A204.1 (cell line): ENCODE data around the gene SLAMF1.
"Not testable (repeated sequence)": the region's sequence is repeated elsewhere in the genome, so short reads cannot be mapped to it uniquely, and the experiment has no call there.

Experiments
- FAIRE-seq: peaks from 2 replicates; lab custom pipeline; 2012; peaks lifted over from hg19 to GRCh38; lab: Jason Lieb, UNC

The SLAMF1 gene, protein sequence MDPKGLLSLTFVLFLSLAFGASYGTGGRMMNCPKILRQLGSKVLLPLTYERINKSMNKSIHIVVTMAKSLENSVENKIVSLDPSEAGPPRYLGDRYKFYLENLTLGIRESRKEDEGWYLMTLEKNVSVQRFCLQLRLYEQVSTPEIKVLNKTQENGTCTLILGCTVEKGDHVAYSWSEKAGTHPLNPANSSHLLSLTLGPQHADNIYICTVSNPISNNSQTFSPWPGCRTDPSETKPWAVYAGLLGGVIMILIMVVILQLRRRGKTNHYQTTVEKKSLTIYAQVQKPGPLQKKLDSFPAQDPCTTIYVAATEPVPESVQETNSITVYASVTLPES

GRCh38 chr1:160646711-160647328 lies at the start of gene SLAMF1:
Gene SLAMF1 (minus strand): TSS chr1:160647044. CDS start chr1:160646945, 99 bp downstream.
- no peak for FAIRE-seq

- FAIRE-seq, result not testable (repeated sequence)
Measured at GRCh38 chr1:160692390-160692789, 45.5 kb upstream of the SLAMF1 start.

DNA sequence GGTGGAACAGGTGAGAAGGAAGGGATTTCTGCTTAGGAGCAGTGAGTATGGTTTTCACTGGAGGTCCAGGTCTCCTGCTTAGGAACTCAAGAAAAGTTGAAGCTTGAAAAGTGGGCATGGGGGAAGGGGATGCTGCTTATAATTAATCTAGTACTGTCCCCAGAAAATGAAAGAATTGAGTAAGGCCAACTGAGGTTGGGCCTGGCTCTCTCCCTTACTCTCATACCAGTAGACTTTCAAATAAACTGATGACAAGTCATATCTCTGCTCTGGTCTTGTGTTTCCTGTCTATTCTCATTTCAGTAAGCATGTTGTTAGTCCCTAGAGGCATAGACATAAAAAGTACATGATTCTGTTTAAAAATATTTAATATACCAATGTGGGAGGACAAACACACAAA lies 38.4 kb upstream of the SLAMF1 start:
- no peak for FAIRE-seq

DNA sequence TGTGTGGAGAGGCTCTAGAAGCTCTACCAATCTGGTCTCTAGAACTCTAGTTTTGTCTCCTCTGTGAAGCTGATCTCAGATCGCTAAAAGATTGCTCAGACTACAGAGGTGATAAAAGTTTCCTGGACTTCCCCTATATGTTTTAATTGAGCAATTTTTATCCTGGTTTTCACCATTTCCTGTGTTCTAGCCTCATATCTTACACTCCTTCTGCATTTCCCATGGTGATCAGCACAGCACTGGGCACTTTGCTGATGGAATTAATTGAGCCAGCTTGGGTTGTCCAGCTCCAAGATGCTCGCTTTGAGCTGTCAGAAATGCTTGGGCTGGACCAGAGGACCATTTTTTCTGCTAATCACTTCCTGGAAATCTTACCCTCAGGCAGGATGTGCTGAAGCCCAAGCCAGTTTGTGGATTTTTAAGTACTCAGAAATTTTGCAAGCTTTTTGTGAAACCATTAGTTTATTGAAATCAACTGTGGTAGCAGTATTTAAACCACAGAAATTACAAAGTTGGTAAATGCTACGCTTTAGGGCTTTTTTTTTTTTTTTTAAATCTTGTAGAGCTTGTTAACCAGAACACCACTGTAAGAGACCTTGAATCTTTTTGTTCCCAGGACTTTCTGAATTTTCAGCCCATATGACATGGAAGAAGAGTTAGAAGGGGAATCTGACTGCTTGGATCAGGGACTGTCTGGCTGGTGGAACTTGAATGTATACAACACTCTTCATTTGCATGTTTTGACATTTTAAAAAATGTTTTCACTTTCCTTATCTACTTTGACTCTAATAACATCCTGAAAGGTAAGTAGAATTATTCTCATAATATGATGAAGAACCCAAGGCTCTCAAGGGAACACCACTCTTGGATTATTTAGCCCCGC lies 36.4 kb upstream of the SLAMF1 start:
- no peak for FAIRE-seq

- FAIRE-seq, result no peak
Measured at GRCh38 chr1:160681891-160682140, 35.0 kb upstream of the SLAMF1 start.

- no peak for FAIRE-seq
Measured at GRCh38 chr1:160681066-160681890, 34.4 kb upstream of the SLAMF1 start.

GRCh38 chr1:160680399-160680798 lies 33.6 kb upstream of the SLAMF1 start:
- FAIRE-seq, result no peak

GRCh38 chr1:160679893-160680292 lies 33.0 kb upstream of the SLAMF1 start:
- FAIRE-seq, result no peak

DNA sequence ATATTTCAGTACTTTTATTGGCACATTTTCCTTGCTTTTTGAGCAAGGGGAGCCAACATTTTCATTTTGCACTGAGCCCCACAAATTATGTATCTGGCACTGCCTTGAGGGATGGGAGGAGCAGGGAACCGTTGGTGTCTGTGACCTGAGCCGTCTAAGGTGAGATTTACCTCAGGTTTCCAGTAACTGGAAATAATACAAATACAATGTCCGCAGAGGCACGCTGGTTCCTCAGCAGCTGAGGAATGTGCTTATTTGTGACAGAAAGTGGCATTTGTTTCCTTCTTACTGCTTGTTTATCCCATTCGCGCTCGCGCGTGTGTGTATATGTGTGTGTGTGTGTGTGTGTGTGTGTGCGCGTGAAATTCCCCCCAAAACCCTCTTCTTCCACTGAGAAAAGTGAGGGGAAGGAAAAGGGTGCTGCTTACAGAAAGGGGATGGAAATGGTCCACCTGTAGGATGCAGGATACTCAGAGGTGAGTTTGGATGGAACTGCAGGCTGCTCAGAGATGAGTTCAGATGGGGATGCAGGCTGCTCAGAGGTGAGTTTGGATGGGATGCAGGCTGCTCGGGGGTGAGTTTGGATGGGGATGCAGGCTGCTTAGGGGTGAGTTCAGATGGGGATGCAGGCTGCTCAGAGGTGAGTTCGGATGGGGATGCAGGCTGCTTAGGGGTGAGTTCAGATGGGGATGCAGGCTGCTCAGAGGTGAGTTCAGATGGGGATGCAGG lies 30.2 kb upstream of the SLAMF1 start:
- FAIRE-seq, result no peak

DNA sequence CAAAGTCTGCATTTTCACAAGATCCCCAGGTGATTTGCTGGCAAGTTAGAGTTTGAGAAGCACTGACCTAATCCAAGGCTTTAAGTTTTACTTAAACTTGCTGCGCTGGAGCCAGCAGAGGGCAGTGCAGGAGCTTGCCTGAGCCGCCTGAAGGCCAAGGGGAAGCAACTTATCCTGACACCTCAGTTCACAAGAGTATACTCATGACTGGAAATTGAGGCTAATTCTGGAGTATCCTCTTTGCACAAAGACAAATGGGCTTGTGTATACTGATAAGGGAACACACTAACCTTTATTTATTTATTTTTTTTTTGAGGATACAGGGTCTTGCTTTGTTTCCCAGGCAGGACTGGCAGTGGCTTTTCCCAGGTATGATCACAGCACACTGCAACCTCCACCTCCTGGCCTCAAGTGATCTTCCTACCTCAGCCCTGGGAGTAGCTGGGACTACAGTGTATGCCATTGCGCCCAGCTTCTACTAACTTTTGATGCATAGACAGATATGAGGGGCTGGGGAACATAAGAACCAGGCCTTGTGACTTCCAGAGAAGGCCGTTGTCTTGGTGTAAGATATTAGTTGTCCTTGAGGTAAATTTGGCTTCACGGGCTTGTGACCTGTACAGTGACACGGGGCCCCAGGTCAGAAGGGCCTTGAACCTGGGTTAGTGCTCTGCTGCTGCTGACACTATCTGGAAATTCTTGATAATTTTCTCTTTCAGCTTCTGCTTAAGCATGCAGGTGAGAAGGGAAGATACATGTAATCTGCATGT lies 29.0 kb upstream of the SLAMF1 start:
- FAIRE-seq, result no peak

- no peak for FAIRE-seq
Measured at GRCh38 chr1:160674415-160674814, 27.6 kb upstream of the SLAMF1 start.

GRCh38 chr1:160672789-160673695 lies 26.2 kb upstream of the SLAMF1 start:
- no peak for FAIRE-seq

GRCh38 chr1:160671603-160672517 lies 25.0 kb upstream of the SLAMF1 start:
- FAIRE-seq, result no peak

GRCh38 chr1:160670701-160671100 lies 23.9 kb upstream of the SLAMF1 start:
- no peak for FAIRE-seq

GRCh38 chr1:160669802-160670201 lies 23.0 kb upstream of the SLAMF1 start:
- FAIRE-seq, result no peak

DNA sequence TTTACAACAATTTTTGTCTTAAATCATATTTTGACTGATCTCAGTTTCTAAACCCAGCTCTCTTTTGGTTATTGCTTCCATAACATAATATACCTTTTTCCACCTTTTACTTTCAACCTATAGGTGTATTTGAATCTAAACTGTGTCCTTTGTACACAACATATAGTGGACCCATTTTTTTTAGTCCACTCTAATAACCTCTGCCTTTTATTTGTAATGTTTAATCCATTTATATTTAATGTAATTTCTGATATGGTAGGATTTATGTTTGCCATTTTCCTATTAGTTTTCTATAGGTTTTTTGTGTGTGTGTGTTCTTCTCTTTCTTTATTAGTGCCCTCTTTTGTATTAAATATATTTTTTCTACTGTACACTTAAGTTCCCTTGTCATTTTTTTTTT lies 22.4 kb upstream of the SLAMF1 start:
- no peak for FAIRE-seq

GRCh38 chr1:160667896-160668295 lies 21.1 kb upstream of the SLAMF1 start:
- no peak for FAIRE-seq

DNA sequence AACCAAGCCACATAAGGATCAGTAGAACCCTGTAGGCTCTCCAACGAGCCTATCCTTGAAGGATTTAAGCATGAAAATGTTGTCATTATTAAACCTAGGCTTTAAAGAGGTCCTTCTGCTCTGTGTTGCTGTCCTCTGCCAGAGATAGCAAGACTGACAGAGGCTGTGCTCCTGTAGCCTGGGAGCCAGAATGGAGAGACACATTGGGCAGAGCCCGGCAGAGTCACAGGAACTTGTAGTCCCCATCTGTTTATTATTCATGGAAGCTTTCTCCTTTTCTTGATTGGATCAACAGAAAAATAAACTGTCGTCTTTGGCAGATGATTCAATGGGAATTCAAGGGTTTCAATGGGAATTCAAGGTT lies 19.2 kb upstream of the SLAMF1 start:
- FAIRE-seq, result no peak
